Putamen (tissue), 1 donor: ENCODE data around the gene POFUT2.

ENCODE experiments used
- DNase-seq: peaks from one replicate; pipeline ENCODE4 v3.0.0-alpha.2; 2016; ENCODE audit warnings: low spot score

POFUT2 gene

GRCh38 chr21:45287438-45288391, at the start of gene POFUT2:
Gene POFUT2, minus strand, starts transcription at chr21:45287895. Its CDS starts 24 bp downstream, at chr21:45287871.
- DNase-seq = peak; percentile 94

- DNase-seq = peak; percentile 36
These were observed 49.2 kb upstream of the POFUT2 start for GRCh38 chr21:45336870-45337269.

- DNase-seq = no peak
These were observed 48.8 kb upstream of the POFUT2 start for GRCh38 chr21:45336535-45336810.

- DNase-seq = no peak
These were observed 48.3 kb upstream of the POFUT2 start for GRCh38 chr21:45335761-45336534.

GRCh38 chr21:45335151-45335760, 47.6 kb upstream of the POFUT2 start:
- DNase-seq = no peak

GRCh38 chr21:45334591-45335081, 46.9 kb upstream of the POFUT2 start:
- no peak for DNase-seq

GRCh38 chr21:45334134-45334533, 46.4 kb upstream of the POFUT2 start:
- no peak for DNase-seq

GRCh38 chr21:45333583-45334121, 46.0 kb upstream of the POFUT2 start:
- no peak for DNase-seq

- DNase-seq = no peak
These were observed 45.4 kb upstream of the POFUT2 start for GRCh38 chr21:45332981-45333582.

- DNase-seq = no peak
These were observed 44.7 kb upstream of the POFUT2 start for GRCh38 chr21:45332415-45332814.

- DNase-seq = no peak
These were observed 43.9 kb upstream of the POFUT2 start for GRCh38 chr21:45331531-45332147.

GRCh38 chr21:45330851-45331261, 43.2 kb upstream of the POFUT2 start:
- no peak for DNase-seq

- no peak for DNase-seq
These were observed 42.5 kb upstream of the POFUT2 start for GRCh38 chr21:45330075-45330781.

- no peak for DNase-seq
These were observed 41.8 kb upstream of the POFUT2 start for GRCh38 chr21:45329261-45330074.

GRCh38 chr21:45328198-45329091, 40.8 kb upstream of the POFUT2 start:
- DNase-seq = no peak

GRCh38 chr21:45327441-45328197, 39.9 kb upstream of the POFUT2 start:
- DNase-seq = no peak

- no peak for DNase-seq
These were observed 39.3 kb upstream of the POFUT2 start for GRCh38 chr21:45326891-45327440.
